H1 (cell line): Measurements from ENCODE around the gene RBBP6. TPM values are rescaled to one million over a fixed set of nuclear protein-coding genes. Genes with fewer than 3 reads are reported as not detected.

Experiments used
- NANOG ChIP-seq: IDR thresholded peaks from 2 replicates; pipeline ENCODE4 v1.6.1; 2011; ENCODE audit warnings: low read length, low read depth, mild to moderate bottlenecking, inconsistent platforms; ENCODE audit not compliant: insufficient read depth, poor library complexity, severe bottlenecking
- polyA plus RNA-seq, 7 experiments: library from polyadenylated mRNA; depleted of rRNA in 3 of 7; stranded (reverse) in 5 of 7; unstranded in 2 of 7; fragments of >200 nt in 5 of 7; fragments of 200-250 nt in 2 of 7; gene quantifications; 1 replicate in 5 of 7; 2 replicates in 1 of 7; 4 replicates in 1 of 7; pipeline versions ENCODE4 v1.2.1 to v1.2.3, GENCODE V29; 2011 to 2013; ENCODE audit warnings: missing spikeins in 2 of 7, mixed read lengths in 2 of 7
- total RNA-seq: library from RNA; stranded (reverse); fragmentation: NEBNext Ultra II Directional; extraction: Animal tissue kit (Norgen Biotek cat#: 25700); gene quantifications from 2 replicates; pipeline ENCODE4 v1.2.1, GENCODE V29; 2021

The RBBP6 gene
- total and polyA plus RNA-seq, 2 of the 8 experiments (the other 6 are each of a cell fraction or from before 2014, with no cell fraction given) = 22.5 to 54.5 TPM

DNA sequence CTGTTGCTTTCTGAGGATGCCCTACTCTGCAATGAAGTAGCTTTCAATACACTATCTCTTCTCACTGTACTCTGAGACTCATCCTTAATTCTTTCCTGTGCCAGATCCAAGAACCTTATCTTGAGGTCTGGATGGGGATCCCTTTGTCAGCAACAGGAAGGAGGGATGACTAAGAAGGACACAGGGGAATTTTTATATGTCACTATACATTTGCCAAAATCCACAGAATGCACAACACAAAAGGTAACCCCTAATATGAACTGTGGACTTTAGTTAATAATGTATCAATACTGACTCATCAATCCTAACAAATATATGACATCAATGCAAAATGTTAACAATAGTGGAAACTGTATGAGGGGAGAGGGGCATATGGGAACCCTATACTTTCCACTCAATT, 4.7 kb upstream of the RBBP6 start (continued):
- no peak for TF ChIP-seq NANOG
